Kidney tubule cell (primary cell): ENCODE data around the gene TOMM20L.
"Not testable (repeated sequence)": the region's sequence is repeated elsewhere in the genome, so short reads cannot be mapped to it uniquely, and the experiment has no call there.

ENCODE experiments used
- DNase-seq: peaks from one replicate; pipeline ENCODE4 v3.0.0-alpha.2; 2018; ENCODE audit warnings: low spot score

The TOMM20L gene

DNA sequence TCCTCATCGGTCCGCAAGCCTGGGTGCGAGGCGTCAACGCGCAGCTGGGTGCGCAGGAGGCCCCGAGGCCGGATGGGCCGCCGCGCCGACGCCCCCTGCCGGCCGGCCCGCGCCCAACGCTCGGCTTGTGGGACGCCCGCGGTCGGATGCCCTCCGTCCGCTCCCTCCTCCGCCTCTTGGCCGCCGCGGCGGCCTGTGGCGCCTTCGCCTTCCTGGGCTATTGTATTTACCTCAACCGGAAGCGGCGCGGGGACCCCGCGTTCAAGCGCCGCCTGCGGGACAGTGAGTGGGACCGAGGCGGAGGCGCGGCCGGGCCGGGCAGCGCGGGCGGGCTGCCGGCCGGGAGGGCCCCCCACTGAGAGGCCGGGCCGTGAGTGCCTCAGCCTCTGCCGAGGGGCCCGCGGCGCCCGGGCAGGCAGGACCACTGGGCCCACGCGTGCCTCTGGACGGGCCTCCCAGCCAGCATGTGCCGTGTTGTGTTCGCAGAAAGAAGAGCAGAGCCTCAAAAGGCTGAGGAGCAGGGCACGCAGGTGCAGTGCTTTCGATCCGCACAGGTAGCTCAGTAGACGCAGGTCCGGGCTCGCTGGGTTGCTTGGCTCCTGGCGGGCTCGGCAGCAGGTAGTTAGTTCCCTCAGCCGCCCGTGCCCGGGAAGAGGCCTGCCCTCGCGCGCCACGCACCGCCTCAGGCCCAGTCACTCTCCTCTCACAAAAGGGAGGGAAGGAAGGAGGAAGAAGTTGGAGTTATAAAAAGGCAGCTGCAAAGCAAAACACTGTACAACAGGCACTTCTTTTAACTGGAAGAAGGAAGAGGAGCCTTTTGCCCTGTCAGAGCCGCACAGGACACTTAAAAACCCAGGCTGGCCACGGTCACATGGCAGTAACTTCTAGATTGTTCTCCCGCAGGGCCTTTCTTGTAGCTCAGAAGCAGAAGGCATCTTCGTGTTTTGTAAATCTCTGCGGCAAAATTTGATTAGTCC, at the start of gene TOMM20L:
Gene TOMM20L, plus strand, starts transcription at position 119 of the 977 bp plus-strand sequence. Its CDS starts 28 bp downstream, at position 147.
- DNase-seq: peak; percentile 82

DNA sequence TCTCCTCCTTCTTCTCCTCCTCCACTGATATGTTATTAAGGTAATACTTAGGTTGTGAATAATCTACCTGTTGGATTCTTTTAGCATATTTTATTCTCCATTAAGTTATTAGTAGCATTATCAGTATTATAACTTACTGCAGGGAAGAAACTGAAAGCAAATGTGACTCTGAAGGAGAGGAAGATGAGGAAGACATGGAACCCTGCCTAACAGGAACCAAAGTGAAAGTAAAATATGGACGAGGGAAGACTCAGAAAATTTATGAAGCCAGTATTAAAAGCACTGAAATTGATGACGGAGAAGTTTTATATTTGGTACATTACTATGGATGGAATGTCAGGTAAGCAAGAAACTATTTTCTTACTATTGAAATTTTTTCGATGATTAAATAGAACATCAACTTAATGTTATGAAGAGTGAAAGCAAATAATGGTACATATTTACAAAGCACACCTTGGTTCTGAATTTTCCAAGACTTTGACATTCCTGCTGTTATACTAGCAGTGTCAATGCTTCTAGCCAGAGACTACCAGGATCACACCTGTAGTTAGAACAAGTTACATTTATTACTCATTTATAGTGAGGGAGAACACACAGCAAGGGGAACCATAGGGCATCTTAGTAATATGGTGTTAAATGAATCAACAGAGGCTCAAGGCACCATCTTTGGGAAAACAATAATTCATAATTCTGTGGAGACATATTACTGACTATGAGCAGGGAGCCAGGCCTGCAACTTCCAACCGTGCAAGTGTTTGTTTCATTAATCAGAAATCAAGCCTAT, 42.0 kb upstream of the TOMM20L start:
- peak; percentile 3 for DNase-seq

DNA sequence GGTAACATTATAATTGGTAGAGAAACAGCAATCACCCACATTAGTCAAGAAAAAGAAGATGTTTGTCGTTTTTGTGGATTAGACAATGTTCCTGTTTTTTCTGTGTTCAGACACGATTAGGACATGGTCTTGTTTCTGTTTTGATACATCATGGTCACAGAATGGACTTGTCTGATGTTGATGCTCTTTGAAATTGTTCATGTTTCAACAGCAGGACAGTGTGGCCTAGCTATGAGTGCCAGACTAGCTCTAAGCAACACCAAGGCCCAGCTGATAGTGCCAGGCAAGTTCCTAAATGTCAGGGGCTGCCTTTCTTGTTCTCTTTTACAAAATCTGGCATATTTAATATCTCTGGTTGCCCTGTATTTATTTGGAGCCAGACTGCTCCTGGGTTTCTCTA, 40.9 kb upstream of the TOMM20L start:
- no peak for DNase-seq

DNA sequence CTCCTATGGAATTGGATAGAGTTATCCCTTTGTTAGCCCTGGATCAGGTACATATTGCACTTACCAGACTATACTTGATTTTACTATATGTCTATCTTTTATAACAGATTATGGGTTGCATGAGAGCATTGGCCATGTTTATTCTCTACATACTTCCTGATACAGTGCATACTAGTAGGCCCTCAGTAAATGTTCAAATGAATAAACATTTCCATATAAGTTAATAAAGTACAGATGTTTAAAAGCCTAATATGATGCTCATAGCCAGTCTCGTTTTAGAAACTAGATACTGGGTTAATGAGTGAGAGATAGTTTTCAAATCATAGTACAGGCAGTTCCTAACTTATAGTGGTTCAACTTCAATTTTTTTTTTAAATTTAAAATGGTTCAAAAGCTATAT, 39.5 kb upstream of the TOMM20L start:
- no peak for DNase-seq

DNA sequence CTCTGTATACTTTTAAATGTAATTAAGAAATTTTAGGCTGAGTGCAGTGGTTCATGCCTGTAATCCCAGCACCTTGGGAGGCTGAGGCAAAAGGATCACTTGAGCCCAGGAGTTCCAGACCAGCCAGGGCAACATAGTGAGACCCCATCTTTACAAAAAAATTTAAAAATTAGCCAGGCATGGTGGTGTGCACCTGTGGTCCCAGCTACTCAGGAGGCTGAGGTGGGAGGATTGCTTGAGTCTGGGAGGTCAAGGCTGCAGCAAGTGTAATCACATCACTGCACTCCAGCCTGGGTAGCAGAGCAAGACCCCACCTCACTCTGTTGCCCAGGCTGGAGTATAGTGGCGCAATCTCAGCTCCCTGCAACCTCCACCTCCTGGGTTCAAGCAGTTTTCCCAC, 33.5 kb upstream of the TOMM20L start:
- DNase-seq: not testable (repeated sequence)

DNA sequence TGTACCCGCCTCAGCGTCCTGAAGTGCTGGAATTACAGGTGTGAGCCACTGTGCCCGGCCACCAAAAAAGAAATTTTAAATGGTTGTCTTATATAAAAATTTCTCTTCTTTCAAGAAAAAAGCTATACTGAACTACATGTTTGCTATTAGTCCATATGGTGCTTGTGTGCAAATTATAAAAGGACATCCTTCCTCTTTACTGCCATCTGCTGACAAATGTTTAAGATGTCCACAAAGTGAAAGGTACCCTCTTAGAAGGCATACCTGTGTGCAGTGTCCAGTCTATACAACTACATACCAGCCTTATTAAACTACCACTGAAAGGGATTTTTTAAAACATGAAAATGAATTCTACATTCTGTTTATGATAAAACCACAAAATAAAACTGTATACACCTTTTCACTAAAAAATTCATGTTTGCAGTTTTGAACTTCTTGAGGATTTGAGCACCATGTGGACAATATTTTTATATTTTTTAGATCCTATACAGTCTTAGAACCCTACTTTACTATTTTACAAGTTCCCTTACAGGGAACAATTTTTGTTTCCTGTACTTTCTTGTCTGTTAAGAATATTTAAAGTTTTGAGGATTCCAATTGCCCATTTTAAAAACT, 32.8 kb upstream of the TOMM20L start:
- DNase-seq: peak; percentile 49

DNA sequence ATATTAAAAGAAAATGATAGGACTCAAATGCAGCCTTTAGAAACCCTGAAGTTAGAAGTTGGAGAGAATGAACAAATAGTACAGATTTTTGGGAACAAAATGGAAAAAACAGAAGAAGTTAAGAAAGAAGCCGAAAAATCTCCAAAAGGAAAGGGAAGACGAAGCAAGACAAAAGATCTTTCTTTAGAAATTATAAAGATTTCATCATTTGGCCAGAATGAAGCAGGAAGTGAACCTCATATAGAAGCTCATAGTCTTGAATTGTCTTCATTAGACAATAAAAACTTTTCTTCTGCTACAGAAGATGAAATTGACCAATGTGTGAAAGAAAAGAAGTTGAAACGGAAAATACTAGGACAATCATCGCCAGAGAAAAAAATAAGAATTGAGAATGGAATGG, 31.4 kb upstream of the TOMM20L start:
- DNase-seq: no peak

DNA sequence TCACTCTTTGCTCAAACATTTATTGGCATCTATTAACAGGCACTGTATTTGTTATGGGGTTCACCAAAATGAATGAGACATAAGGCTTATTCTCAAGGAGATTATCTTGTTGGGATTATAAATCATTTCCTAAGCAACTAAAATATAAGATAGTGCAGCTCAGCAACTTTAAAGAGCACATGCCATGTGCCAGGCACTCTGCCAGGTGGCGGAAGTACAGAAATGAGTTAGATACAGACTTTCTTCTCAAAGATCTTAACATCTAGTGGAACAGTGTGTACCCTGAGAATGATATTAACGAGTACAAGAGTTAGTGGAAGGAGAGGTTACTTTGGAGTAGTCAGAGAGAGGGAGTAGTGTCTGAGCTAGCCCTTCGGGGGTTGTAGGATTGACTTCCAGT, 28.4 kb upstream of the TOMM20L start:
- DNase-seq: no peak

DNA sequence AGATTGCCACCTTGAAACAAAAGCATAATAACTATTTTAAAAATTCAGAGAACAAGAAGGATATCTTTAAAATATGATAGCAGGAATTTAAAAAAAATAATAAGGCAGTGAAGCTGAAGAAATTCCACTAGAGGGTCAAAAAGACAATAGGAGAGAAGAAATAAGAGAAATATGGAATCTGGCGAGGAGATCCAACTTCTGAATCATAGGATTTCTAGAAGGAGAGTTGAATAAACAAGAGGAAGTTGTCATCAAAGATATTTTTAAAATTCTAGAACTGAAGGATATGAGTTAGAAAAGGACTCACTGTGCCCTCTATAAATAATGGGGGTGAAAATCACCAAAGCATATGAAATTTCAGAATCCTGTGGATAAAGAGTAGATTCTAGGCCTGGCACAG, 26.8 kb upstream of the TOMM20L start:
- no peak for DNase-seq

DNA sequence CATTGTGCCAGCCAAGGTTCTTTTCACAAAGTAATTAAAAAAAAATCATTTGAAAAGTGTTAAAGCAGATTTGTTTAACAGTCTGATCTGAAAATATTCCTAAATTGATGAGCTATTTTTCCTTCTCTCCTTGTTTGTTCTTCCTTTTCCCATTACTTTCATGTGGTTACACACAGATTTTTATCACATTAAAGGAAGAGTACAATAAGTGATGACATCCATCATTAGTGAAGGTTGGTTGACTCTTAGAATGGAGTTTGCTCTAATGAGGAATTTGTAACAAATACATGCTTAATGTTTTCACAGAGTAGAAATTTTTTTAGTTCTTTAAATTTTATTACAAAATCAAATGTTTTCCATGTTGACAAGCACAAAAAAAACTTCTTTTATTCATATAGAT, 18.9 kb upstream of the TOMM20L start:
- DNase-seq: no peak

DNA sequence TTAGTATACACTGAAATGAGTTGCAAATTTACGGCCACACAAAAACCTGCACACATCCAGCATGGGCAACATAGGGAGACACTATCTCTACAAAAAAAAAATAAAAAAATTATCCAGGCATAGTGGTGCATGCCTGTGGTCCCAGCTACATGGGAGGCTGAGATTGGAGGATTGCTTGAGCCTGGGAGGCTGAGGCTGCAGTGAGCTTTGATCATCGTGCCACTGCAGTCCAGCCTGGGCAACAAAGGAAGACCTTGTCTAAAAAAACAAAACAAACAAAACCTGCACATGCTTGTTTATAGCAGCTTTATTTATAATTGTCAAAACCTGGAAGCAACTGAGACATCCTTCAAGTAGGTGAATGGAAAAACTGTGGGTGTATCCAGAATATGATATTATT, 4.9 kb upstream of the TOMM20L start:
- DNase-seq: no peak

DNA sequence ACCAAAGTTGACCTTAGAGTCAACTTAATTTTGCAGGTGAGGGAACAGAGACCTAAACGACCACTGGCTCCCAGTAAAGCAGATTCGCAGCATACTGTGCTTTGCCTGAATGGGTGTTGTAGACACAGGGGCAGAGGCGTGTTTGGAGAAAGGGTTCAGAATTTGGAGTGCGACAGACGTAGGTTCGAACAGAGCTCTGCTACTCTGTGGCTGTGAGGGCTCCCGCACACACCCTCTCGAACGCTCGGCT, 243 bp upstream of the TOMM20L start:
- DNase-seq: no peak

DNA sequence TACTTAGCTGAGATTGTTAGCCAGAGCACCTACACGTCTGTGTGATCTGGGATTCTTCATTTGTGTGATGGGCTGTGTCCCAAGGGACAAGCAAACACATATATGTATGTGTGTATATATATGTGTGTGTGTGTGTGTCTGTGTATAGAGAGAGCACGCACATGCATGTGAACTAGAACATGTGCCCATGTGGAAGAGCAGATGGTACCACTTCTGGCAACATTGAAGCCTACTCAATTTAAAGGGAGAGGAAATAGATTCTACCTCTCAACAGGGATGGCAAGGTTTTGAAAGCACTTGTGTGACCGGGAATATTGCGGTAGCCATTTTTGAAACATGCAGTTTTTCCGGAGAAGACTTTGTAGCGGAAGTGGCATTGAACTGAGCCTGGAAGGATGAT, 1.4 kb downstream of the TOMM20L start:
- DNase-seq: no peak

DNA sequence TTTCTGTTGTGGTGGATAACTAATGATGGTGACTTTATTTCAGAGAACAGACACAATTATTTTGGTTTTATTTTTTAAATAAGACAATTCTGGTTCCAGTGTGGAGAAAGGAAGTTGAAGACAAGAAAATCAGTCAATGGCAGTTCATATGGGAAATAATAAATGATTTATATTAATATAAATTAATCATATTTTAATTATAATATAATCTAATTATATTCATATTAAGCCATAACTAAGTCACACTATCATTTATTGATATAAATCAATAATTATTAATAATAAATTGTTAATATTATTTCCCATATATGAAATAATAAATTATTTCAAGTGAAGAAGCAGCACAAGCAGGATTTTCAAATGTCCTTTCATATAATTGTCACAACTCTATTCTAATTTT, 2.8 kb downstream of the TOMM20L start:
- no peak for DNase-seq

DNA sequence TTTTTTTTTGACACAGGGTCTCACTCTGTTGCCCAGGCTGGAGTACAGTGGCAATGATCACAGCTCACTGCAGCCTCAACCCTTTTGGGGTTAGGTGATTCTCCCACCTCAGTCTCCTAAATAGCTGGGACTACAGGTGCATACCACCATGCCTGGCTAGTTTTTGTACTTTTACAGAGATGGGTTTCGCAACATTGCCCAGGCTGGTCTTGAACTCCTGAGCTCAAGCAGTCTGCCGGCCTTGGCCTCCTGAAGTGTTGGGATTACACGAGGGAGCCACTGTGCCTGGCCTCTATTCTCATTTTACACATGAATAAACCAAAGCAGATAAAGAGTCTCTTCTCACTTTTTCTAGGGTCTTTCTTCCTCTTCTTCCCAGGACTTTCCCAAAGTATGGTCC, 3.2 kb downstream of the TOMM20L start:
- no peak for DNase-seq

DNA sequence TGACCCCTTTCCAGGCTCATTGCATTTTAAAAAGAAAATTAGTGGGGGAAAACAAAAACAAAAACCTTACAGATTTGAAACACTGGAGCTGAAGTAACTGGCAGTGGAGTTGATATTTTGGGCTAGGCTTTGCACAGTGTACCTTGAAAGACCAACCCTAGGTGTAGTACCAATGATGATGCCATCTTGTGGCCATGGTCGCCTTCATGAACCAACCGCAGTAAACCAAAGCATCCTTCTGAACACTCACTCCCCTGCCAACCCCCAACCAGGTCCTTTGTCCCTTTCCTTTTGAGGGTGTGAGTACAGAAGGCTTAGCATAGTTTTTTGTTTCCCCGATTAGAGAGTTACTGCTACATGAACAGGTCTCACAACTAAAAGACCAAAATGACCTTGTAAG, 5.9 kb downstream of the TOMM20L start:
- no peak for DNase-seq

DNA sequence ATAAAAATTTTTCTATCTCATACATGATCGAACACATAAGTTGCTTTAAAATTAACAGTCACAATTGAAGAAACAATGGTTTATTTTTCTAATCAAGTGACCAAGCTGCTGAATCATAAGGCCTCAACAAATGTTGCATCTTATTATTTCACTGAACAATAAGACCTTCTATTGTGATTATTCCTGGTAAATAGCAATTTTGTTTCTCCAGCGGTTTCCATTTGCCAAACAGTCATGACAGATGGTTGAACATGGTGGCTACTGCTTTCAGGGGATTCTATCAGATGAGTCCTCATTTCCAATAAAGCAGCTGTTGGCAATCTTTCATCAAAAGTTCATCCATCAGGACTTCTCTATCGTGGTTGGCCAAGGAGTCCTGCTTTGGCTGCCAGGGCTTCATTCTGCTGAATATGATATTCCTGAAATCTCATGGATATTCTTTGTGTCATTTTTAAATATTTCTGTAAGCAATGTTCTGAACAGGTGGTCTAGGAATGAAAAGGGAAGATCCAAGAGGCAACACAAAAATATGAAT, 13.0 kb downstream of the TOMM20L start:
- DNase-seq: no peak

DNA sequence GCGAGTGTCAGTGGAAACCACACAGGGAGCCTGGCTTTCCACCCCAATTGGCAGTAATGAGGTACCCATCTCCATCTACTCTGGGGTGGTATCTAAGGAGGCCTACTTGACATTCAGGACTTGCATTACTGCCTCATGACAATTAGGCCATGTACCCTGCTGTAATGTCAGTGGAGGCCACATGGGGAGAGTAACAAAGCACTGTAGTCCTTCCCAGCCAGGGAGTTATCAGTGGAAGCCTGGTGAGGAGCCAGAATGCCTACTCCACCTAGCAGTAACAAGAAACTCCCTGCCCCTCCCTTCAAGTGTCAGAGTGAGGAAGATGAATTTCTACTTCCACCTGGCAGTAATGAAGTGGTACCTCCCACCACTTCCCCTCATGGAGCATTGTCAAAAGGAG, 19.1 kb downstream of the TOMM20L start:
- DNase-seq: no peak

DNA sequence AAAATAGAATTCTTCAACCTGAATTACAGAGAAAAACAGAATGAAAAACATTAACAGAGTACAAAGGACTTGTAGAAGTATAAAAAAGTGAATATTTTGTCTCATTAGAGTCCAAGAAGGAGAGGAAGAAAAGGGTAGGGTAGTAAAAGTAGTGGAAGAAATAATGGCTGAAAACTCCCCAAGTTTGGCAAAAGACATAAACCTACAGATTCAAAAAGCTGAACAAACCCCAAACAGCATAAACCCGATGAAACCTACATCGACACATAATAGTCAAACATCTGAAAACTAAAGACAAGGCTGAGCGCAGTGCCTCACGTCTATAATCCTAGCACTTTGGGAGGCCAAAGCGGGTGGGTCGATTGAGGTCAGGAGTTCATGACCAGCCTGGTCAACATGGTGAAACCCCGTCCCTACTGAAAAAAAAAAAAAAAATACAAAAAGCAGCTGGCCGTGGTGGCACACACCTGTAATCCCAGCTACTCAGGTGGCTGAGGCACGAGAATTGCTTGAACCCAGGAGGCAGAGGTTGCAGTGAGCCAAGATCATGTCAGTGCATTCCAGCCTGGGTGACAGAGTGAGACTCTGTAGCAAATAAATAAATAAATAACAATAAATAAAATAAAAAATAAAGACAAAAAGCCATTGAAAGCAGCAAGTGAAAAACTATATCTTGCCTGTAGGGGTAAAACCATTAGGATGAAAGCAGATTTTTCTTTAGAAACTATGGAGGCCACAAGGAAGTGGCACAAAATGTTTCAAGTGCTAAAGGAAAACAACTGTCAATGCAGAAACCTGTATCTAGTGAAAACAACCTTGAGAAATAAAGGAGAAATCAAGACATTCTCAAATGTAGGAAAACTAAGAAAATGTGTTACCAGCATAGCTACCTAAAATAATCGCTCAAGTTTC, 20.2 kb downstream of the TOMM20L start:
- DNase-seq: no peak

DNA sequence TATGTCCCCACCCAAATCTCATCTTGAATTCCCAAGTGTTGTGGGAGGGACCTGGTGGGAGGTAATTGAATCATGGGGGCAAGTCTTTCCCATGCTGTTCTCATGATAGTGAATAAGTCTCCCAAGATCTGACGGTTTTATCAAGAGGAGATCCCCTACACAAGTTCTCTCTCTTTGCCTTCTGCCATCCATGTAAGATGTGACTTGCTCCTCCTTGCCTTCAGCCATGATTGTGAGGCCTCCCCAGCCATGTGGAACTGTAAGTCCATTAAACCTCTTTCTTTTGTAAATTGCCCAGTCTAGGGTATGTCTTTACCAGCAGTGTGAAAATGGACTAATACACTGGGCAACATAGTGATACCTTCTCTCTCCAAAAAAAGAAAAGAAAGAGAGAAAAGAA, 21.2 kb downstream of the TOMM20L start:
- not testable (repeated sequence) for DNase-seq

DNA sequence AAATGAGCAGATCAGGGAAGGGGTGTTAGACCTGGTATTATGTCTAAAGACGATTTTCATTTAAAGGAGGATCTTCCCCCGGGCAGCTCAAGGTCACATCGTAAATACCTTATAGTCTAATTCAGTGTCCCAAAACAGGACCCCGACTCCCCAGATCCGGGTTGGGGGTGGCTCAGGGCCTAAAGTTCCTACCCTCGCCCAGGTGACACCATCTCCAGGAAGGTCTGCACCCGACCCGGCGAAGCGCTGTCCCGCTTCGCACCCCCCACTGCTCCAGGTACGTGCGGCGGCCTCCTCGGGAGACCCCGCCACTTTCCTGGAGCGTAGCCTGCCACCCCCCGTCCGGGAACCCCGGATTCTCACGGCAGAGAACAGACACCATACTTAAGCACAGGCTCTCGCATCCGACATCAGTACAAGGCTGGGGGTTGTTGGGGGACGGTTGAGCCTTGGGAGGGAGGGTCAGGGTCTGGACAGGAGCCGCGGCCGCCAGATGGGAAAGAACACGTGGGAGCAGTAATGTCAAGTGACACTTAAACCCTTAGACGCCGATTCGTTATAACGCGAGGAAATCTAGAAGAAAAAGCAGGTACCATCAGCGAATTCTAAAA, 31.0 kb downstream of the TOMM20L start:
- DNase-seq: peak; percentile 68
